Activated T-cell treated with anti-CD3 and anti-CD28 coated beads, Interleukin-2, amount 50 U/mL, for 24 hours (primary cell): ENCODE data around the gene OR2T2.
"Not testable (repeated sequence)": the region's sequence is repeated elsewhere in the genome, so short reads cannot be mapped to it uniquely, and the experiment has no call there.

Experiments
- DNase-seq: peaks from one replicate; pipeline ENCODE4 v3.0.0-alpha.2; 2020
- H3K27ac Mint-ChIP-seq: 2 replicates; pipeline ENCODE4 v1.8.0; 2020; ENCODE audit warnings: mild to moderate bottlenecking, mixed read lengths
- H3K27me3 Mint-ChIP-seq: 2 replicates; pipeline ENCODE4 v1.8.0; 2020; ENCODE audit warnings: mixed read lengths
- H3K36me3 Mint-ChIP-seq: 2 replicates; pipeline ENCODE4 v1.8.0; 2020; ENCODE audit warnings: low read depth, mixed read lengths
- H3K4me1 Mint-ChIP-seq: 2 replicates; pipeline ENCODE4 v1.8.0; 2020; ENCODE audit warnings: low read depth, mixed read lengths
- H3K4me3 Mint-ChIP-seq: 2 replicates; pipeline ENCODE4 v1.8.0; 2020; ENCODE audit warnings: mild to moderate bottlenecking, moderate library complexity, mixed read lengths
- H3K9me3 Mint-ChIP-seq: 2 replicates; pipeline ENCODE4 v1.8.0; 2020; ENCODE audit warnings: mixed read lengths

OR2T2 gene

GRCh38 chr1:248439283-248439682, 6.2 kb upstream of the OR2T2 start:
- not testable (repeated sequence) for DNase-seq, H3K27me3 Mint-ChIP-seq, H3K27ac Mint-ChIP-seq, H3K36me3 Mint-ChIP-seq, H3K4me1 Mint-ChIP-seq, H3K9me3 Mint-ChIP-seq, H3K4me3 Mint-ChIP-seq

- not testable (repeated sequence) for H3K9me3 Mint-ChIP-seq, H3K4me3 Mint-ChIP-seq, DNase-seq, H3K4me1 Mint-ChIP-seq, H3K36me3 Mint-ChIP-seq, H3K27ac Mint-ChIP-seq, H3K27me3 Mint-ChIP-seq
Measured at GRCh38 chr1:248442500-248443277, 2.7 kb upstream of the OR2T2 start.

GRCh38 chr1:248444603-248445002, 834 bp upstream of the OR2T2 start:
- not testable (repeated sequence) for H3K27ac Mint-ChIP-seq, DNase-seq, H3K36me3 Mint-ChIP-seq, H3K4me3 Mint-ChIP-seq, H3K4me1 Mint-ChIP-seq, H3K9me3 Mint-ChIP-seq, H3K27me3 Mint-ChIP-seq

GRCh38 chr1:248448409-248449074, 3.1 kb downstream of the OR2T2 start:
- H3K36me3 Mint-ChIP-seq, H3K9me3 Mint-ChIP-seq, H3K4me1 Mint-ChIP-seq, DNase-seq, H3K27ac Mint-ChIP-seq, H3K4me3 Mint-ChIP-seq, H3K27me3 Mint-ChIP-seq: not testable (repeated sequence)

GRCh38 chr1:248449821-248450465, 4.5 kb downstream of the OR2T2 start:
- not testable (repeated sequence) for H3K27me3 Mint-ChIP-seq, H3K4me3 Mint-ChIP-seq, H3K9me3 Mint-ChIP-seq, H3K27ac Mint-ChIP-seq, H3K4me1 Mint-ChIP-seq, H3K36me3 Mint-ChIP-seq, DNase-seq

- not testable (repeated sequence) for H3K36me3 Mint-ChIP-seq, H3K27ac Mint-ChIP-seq, H3K4me1 Mint-ChIP-seq, H3K27me3 Mint-ChIP-seq, DNase-seq, H3K9me3 Mint-ChIP-seq, H3K4me3 Mint-ChIP-seq
Measured at GRCh38 chr1:248450466-248451145, 5.2 kb downstream of the OR2T2 start.

- not testable (repeated sequence) for H3K4me1 Mint-ChIP-seq, H3K36me3 Mint-ChIP-seq, DNase-seq, H3K27ac Mint-ChIP-seq, H3K27me3 Mint-ChIP-seq, H3K9me3 Mint-ChIP-seq, H3K4me3 Mint-ChIP-seq
Measured at GRCh38 chr1:248453619-248454018, 8.2 kb downstream of the OR2T2 start.

GRCh38 chr1:248455045-248455444, 9.6 kb downstream of the OR2T2 start:
- not testable (repeated sequence) for H3K4me1 Mint-ChIP-seq, H3K36me3 Mint-ChIP-seq, H3K27ac Mint-ChIP-seq, H3K4me3 Mint-ChIP-seq, DNase-seq, H3K9me3 Mint-ChIP-seq, H3K27me3 Mint-ChIP-seq

- H3K4me3 Mint-ChIP-seq, H3K4me1 Mint-ChIP-seq, DNase-seq, H3K36me3 Mint-ChIP-seq, H3K27ac Mint-ChIP-seq, H3K9me3 Mint-ChIP-seq, H3K27me3 Mint-ChIP-seq: not testable (repeated sequence)
Measured at GRCh38 chr1:248456635-248457034, 11.2 kb downstream of the OR2T2 start.

- H3K9me3 Mint-ChIP-seq, H3K27ac Mint-ChIP-seq, H3K36me3 Mint-ChIP-seq, H3K4me1 Mint-ChIP-seq, H3K27me3 Mint-ChIP-seq, H3K4me3 Mint-ChIP-seq, DNase-seq: not testable (repeated sequence)
Measured at GRCh38 chr1:248459117-248459516, 13.7 kb downstream of the OR2T2 start.

GRCh38 chr1:248471154-248471553, 25.7 kb downstream of the OR2T2 start:
- H3K36me3 Mint-ChIP-seq: no peaks in the 10 kb centered on the region
- no peaks in the 10 kb centered on the region for H3K27me3 Mint-ChIP-seq
- H3K4me3 Mint-ChIP-seq: no peak overlapping the region
- no peak overlapping the region for H3K27ac Mint-ChIP-seq
- peaks cover 3% of the 10 kb centered on the region for H3K9me3 Mint-ChIP-seq
- H3K4me1 Mint-ChIP-seq: no peaks in the 10 kb centered on the region
- DNase-seq: no peak

- not testable (repeated sequence) for H3K27ac Mint-ChIP-seq, DNase-seq, H3K36me3 Mint-ChIP-seq, H3K4me3 Mint-ChIP-seq, H3K4me1 Mint-ChIP-seq, H3K27me3 Mint-ChIP-seq, H3K9me3 Mint-ChIP-seq
Measured at GRCh38 chr1:248472111-248472510, 26.7 kb downstream of the OR2T2 start.

- not testable (repeated sequence) for DNase-seq, H3K27ac Mint-ChIP-seq, H3K4me3 Mint-ChIP-seq, H3K4me1 Mint-ChIP-seq, H3K27me3 Mint-ChIP-seq, H3K36me3 Mint-ChIP-seq, H3K9me3 Mint-ChIP-seq
Measured at GRCh38 chr1:248473051-248473450, 27.6 kb downstream of the OR2T2 start, which contains the start of gene OR2T3. TSS of gene OR2T3 (plus strand) at chr1:248473351. CDS start at chr1:248473351, 0 bp downstream.

- H3K36me3 Mint-ChIP-seq, DNase-seq, H3K9me3 Mint-ChIP-seq, H3K4me3 Mint-ChIP-seq, H3K27ac Mint-ChIP-seq, H3K27me3 Mint-ChIP-seq, H3K4me1 Mint-ChIP-seq: not testable (repeated sequence)
Measured at GRCh38 chr1:248475660-248476059, 30.2 kb downstream of the OR2T2 start.
